Neural cell (in vitro differentiated cells): Measurements from ENCODE around the gene DMKN. TPM values are rescaled to one million over a fixed set of nuclear protein-coding genes. Genes with fewer than 3 reads are reported as not detected.

Source experiments
- H2AFZ ChIP-seq: fragments of 200-600, 300-800 bp; sonication (generic), shearing (Covaris generic); 2 replicates; pipeline ENCODE4 v1.6.0; 2014; ENCODE audit warnings: low read depth, mild to moderate bottlenecking, antibody characterized with exemption, low read length, moderate library complexity
- H3F3A ChIP-seq: fragments of 200-600 bp; shearing (Covaris generic); 2 replicates; pipeline ENCODE4 v1.6.1; 2016; ENCODE audit warnings: mild to moderate bottlenecking, moderate library complexity, mixed read lengths, antibody characterized with exemption, low read length; ENCODE audit not compliant: insufficient read depth, poor library complexity, severe bottlenecking
- H3K27ac ChIP-seq: fragments of 200-600, 300-800 bp; sonication (generic), shearing (Covaris generic); 2 replicates; pipeline ENCODE4 v1.5.1; 2014; ENCODE audit warnings: mild to moderate bottlenecking, low read length, moderate library complexity
- H3K27me3 ChIP-seq: fragments of 300-800, 200-600 bp; sonication (generic), shearing (Covaris generic); 2 replicates; pipeline ENCODE4 v1.6.0; 2014; ENCODE audit warnings: mild to moderate bottlenecking, low read depth, low read length, moderate library complexity; ENCODE audit not compliant: insufficient read depth
- H3K36me3 ChIP-seq: fragments of 300-800, 200-600 bp; sonication (generic), shearing (Covaris generic); 2 replicates; pipeline ENCODE4 v1.5.1; 2014; ENCODE audit warnings: mild to moderate bottlenecking, antibody characterized with exemption, low read length, moderate library complexity; ENCODE audit not compliant: insufficient read depth
- H3K4me2 ChIP-seq: fragments of 300-800, 200-600 bp; sonication (generic), shearing (Covaris generic); 2 replicates; pipeline ENCODE4 v1.6.0; 2014; ENCODE audit warnings: mild to moderate bottlenecking, low read length
- H3K4me3 ChIP-seq: fragments of 300-800, 200-600 bp; sonication (generic), shearing (Covaris generic); 2 replicates; pipeline ENCODE4 v1.5.1; 2014; ENCODE audit warnings: mild to moderate bottlenecking, low read length, moderate library complexity
- H3K79me2 ChIP-seq: fragments of 200-600 bp; shearing (Covaris generic); replicated peaks from 2 replicates; pipeline ENCODE4 v1.6.0; 2014; ENCODE audit warnings: mild to moderate bottlenecking, low read length, moderate library complexity; ENCODE audit not compliant: insufficient read depth
- H3K9ac ChIP-seq: fragments of 300-800, 200-600 bp; sonication (generic), shearing (Covaris generic); 2 replicates; pipeline ENCODE4 v1.6.1; 2016; ENCODE audit warnings: mild to moderate bottlenecking, low read length, mixed read lengths
- H3K9me2 ChIP-seq: fragments of 200-600 bp; shearing (Covaris generic); 2 replicates; pipeline ENCODE4 v1.6.1; 2016; ENCODE audit warnings: mild to moderate bottlenecking, low read length, mixed read lengths; ENCODE audit not compliant: insufficient read depth
- H3K9me3 ChIP-seq: fragments of 200-600, 300-800 bp; sonication (generic), shearing (Covaris generic); 2 replicates; pipeline ENCODE4 v1.6.1; 2016; ENCODE audit warnings: mild to moderate bottlenecking, mixed run types, low read length, moderate library complexity, mixed read lengths
- H4K20me1 ChIP-seq: fragments of 200-600 bp; shearing (Covaris generic); 2 replicates; pipeline ENCODE4 v1.6.1; 2016; ENCODE audit warnings: mild to moderate bottlenecking, mixed run types; ENCODE audit not compliant: insufficient read depth
- CTCF ChIP-seq: fragments of 450-650 bp; IDR thresholded peaks from 2 replicates; pipeline ENCODE4 v1.5.1; 2014; ENCODE audit warnings: antibody characterized with exemption, mild to moderate bottlenecking, moderate library complexity; ENCODE audit not compliant: poor library complexity, severe bottlenecking
- EP300 ChIP-seq: fragments of 450-650 bp; conservative IDR thresholded peaks from 2 replicates; pipeline ENCODE4 v1.6.1; 2014; ENCODE audit warnings: antibody characterized with exemption, mild to moderate bottlenecking, moderate library complexity; ENCODE audit not compliant: poor library complexity, severe bottlenecking
- EZH2 ChIP-seq: fragments of 200-600, 300-800 bp; shearing (Covaris generic), sonication (generic); IDR thresholded peaks from 2 replicates; pipeline ENCODE4 v1.6.1; 2014; ENCODE audit warnings: antibody characterized with exemption, low read length, borderline replicate concordance, mild to moderate bottlenecking; ENCODE audit not compliant: insufficient read depth, poor library complexity, severe bottlenecking
- MXI1 ChIP-seq: fragments of 450-650 bp; conservative IDR thresholded peaks from 2 replicates; pipeline ENCODE4 v1.6.1; 2014; ENCODE audit warnings: antibody characterized with exemption, mild to moderate bottlenecking; ENCODE audit not compliant: poor library complexity, severe bottlenecking
- POLR2AphosphoS5 ChIP-seq: IDR thresholded peaks from 2 replicates; pipeline ENCODE4 v1.6.1; 2012
- RAD21 ChIP-seq: fragments of 450-650 bp; conservative IDR thresholded peaks from 2 replicates; pipeline ENCODE4 v1.6.1; 2014; ENCODE audit warnings: antibody characterized with exemption, mild to moderate bottlenecking, moderate library complexity
- REST ChIP-seq: IDR thresholded peaks from 2 replicates; pipeline ENCODE4 v1.6.1; 2012; ENCODE audit warnings: borderline replicate concordance
- SMC3 ChIP-seq: fragments of 450-650 bp; conservative IDR thresholded peaks from 2 replicates; pipeline ENCODE4 v1.6.1; 2014; ENCODE audit warnings: antibody characterized with exemption, mild to moderate bottlenecking, moderate library complexity; ENCODE audit not compliant: poor library complexity
- TAF1 ChIP-seq: IDR thresholded peaks from 2 replicates; pipeline ENCODE4 v1.6.1; 2012; ENCODE audit warnings: low read depth
- polyA plus RNA-seq: library from polyadenylated mRNA; depleted of rRNA; stranded (reverse); fragments of >200 nt; gene quantifications from 2 replicates; pipeline ENCODE4 v1.2.3, GENCODE V29; 2014

The DMKN gene
- polyA plus RNA-seq, 1 donor from 2014 or later, result not detected

DNA sequence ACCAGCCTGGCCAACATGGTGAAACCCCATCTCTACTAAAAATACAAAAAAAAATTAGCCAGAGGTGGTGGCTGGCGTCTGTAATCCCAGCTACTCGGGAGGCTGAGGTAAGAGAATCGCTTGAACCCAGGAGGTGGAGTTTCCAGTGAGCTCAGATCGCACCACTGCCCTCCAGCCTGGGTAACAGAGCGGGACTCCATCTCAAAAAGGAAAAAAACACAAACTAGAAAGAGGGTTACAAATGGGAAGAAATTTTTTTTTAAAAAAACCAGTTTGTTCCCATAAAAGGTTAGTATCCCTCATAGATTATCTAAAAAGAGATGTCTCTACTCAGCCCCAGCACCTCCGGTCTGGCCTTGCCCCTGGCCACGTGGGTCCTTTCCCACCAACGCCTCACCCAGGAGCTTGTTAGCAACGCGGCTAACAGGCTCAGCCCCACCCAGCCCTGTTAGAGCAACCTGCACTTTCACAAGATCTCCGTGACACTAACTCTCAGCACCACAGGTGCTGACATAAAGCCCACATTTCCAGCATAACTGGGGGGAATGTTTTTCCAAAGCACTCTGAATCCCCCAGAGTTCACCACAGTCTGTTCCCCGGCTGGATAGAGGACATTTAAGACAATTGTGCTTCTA, 4.3 kb downstream of the DMKN start:
- Histone ChIP-seq H3K4me2 (no peak overlapping the region), H3K27me3 (peaks cover 35% of the 10 kb centered on the region), H3K9me2 (no peaks in the 10 kb centered on the region), H2AFZ (no peak overlapping the region), H3K79me2 (no peaks in the 10 kb centered on the region), H3K9ac (no peak overlapping the region), H3F3A (no peaks in the 10 kb centered on the region), H3K27ac (no peak overlapping the region), H3K4me3 (no peak overlapping the region), H3K36me3 (no peaks in the 10 kb centered on the region), H3K9me3 (no peaks in the 10 kb centered on the region), H4K20me1 (no peaks in the 10 kb centered on the region)
- TF ChIP-seq TAF1, result no peak
- no peak for TF ChIP-seq RAD21
- TF ChIP-seq CTCF, result no peak
- no peak for TF ChIP-seq EZH2
- no peak for TF ChIP-seq MXI1
- no peak for TF ChIP-seq SMC3
- TF ChIP-seq EP300, result no peak
- TF ChIP-seq POLR2AphosphoS5, result no peak
- no peak for TF ChIP-seq REST

DNA sequence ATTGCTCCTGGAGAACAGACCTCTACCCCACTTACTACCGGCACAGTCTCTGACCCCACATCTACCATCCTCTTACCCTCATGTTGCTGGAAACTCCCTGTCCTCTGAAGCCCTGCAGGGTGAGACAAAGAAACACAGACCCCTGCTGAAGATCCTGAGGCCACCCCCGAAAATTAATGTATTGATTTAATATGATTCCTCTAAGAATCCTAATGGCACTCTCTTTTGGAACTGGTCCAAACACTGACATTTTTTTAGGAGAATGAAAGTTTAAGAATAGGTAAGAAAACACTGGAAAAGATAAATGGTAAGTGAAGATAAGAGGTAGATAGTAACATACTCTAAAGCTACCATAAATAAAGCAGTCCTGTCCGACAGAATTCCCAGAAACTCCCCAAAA, 5.3 kb downstream of the DMKN start:
- Histone ChIP-seq H4K20me1 (no peaks in the 10 kb centered on the region), H3K4me2 (no peak overlapping the region), H3K9me2 (no peaks in the 10 kb centered on the region), H3K9me3 (no peaks in the 10 kb centered on the region), H3K9ac (no peak overlapping the region), H3K27ac (no peak overlapping the region), H2AFZ (no peak overlapping the region), H3K4me3 (no peak overlapping the region), H3K27me3 (peaks cover 32% of the 10 kb centered on the region), H3F3A (no peaks in the 10 kb centered on the region), H3K36me3 (no peaks in the 10 kb centered on the region), H3K79me2 (no peaks in the 10 kb centered on the region)
- no peak for TF ChIP-seq TAF1
- no peak for TF ChIP-seq REST
- TF ChIP-seq EZH2, result no peak
- TF ChIP-seq RAD21, result no peak
- TF ChIP-seq EP300, result no peak
- no peak for TF ChIP-seq CTCF
- TF ChIP-seq POLR2AphosphoS5, result no peak
- no peak for TF ChIP-seq MXI1
- TF ChIP-seq SMC3, result no peak
